ENCODE results near the gene THRB. TPM values are rescaled to one million over a fixed set of nuclear protein-coding genes. Genes with fewer than 3 reads are reported as not detected.

The THRB gene
- polyA plus RNA-seq, 1 of the 3 experiments (the other 2 are of a cell fraction), result 0.02 TPM

DNA sequence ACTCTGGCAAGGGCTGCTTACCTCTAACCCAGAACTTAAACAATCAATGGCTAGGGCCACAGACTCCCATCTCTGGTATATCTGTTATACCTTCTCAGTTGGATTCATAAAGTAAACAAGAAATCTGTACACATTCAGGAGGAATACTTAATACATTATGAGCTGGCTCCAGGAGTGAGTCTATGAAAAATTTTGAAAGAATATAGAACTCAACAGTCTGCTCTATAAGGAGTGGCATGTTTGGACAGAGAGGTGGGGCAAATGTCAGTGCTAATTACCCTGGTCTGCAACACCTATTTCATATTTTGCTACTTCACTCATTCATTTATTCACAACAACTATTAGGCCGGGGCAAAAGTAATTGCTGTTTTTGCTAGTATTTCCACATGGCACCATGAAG lies 245.1 kb downstream of the THRB start:
- no peak overlapping the region for H3K27ac ChIP-seq (ENCODE audit: low read depth in 2 of 2, low read length in 1 of 2)
- TF ChIP-seq TAF1 (IDR thresholded peaks at IDR 0.05; ENCODE audit: borderline replicate concordance, low read depth, low read length) (no peak), EZH2phosphoT487 (IDR thresholded peaks at IDR 0.05; ENCODE audit: borderline replicate concordance, low read depth) (no peak), RAD21 (IDR thresholded peaks at IDR 0.05; ENCODE audit: low read length) (no peak), NRF1 (IDR thresholded peaks at IDR 0.05; ENCODE audit: low read depth, low read length) (no peak), NFIC (IDR thresholded peaks at IDR 0.05; ENCODE audit: borderline replicate concordance) (no peak)
- TF ChIP-seq, protein P1, sequence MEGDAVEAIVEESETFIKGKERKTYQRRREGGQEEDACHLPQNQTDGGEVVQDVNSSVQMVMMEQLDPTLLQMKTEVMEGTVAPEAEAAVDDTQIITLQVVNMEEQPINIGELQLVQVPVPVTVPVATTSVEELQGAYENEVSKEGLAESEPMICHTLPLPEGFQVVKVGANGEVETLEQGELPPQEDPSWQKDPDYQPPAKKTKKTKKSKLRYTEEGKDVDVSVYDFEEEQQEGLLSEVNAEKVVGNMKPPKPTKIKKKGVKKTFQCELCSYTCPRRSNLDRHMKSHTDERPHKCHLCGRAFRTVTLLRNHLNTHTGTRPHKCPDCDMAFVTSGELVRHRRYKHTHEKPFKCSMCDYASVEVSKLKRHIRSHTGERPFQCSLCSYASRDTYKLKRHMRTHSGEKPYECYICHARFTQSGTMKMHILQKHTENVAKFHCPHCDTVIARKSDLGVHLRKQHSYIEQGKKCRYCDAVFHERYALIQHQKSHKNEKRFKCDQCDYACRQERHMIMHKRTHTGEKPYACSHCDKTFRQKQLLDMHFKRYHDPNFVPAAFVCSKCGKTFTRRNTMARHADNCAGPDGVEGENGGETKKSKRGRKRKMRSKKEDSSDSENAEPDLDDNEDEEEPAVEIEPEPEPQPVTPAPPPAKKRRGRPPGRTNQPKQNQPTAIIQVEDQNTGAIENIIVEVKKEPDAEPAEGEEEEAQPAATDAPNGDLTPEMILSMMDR (IDR thresholded peaks at IDR 0.05), result no peak
- TF ChIP-seq, protein P2, sequence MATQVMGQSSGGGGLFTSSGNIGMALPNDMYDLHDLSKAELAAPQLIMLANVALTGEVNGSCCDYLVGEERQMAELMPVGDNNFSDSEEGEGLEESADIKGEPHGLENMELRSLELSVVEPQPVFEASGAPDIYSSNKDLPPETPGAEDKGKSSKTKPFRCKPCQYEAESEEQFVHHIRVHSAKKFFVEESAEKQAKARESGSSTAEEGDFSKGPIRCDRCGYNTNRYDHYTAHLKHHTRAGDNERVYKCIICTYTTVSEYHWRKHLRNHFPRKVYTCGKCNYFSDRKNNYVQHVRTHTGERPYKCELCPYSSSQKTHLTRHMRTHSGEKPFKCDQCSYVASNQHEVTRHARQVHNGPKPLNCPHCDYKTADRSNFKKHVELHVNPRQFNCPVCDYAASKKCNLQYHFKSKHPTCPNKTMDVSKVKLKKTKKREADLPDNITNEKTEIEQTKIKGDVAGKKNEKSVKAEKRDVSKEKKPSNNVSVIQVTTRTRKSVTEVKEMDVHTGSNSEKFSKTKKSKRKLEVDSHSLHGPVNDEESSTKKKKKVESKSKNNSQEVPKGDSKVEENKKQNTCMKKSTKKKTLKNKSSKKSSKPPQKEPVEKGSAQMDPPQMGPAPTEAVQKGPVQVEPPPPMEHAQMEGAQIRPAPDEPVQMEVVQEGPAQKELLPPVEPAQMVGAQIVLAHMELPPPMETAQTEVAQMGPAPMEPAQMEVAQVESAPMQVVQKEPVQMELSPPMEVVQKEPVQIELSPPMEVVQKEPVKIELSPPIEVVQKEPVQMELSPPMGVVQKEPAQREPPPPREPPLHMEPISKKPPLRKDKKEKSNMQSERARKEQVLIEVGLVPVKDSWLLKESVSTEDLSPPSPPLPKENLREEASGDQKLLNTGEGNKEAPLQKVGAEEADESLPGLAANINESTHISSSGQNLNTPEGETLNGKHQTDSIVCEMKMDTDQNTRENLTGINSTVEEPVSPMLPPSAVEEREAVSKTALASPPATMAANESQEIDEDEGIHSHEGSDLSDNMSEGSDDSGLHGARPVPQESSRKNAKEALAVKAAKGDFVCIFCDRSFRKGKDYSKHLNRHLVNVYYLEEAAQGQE (IDR thresholded peaks at IDR 0.05; ENCODE audit: low read depth, low read length), result no peak
- peaks cover 4% of the 10 kb centered on the region; the same call in 1 of the 2 replicates for H3K27me3 ChIP-seq (ENCODE audit: insufficient read depth)
- 0 out of 4 replicates have a peak, but pooled peaks cover 0 to 4% of the 10 kb centered on the region in 2 experiments for H3K4me1 ChIP-seq (ENCODE audit: control insufficient read depth in 1 of 2, insufficient read depth in 2 of 2, low read depth in 1 of 2, low read length in 1 of 2)
- CTCF ChIA-PET, result interaction anchor here (1.8 kb wide), 1 partner anchor 12 kb away, joined by 5 read pairs; no protein-coding TSS in a partner anchor
- H3K4me3 ChIP-seq (ENCODE audit: low read depth in 2 of 2, low read length in 1 of 2), result no peak overlapping the region
- 88% methylated on average over 1 of the region's 1 CpG for WGBS (ENCODE audit: low lambda C conversion rate)
- no peaks in the 10 kb centered on the region for H4K20me1 ChIP-seq (ENCODE audit: insufficient read depth)
- no peak for DNase-seq
- H3K4me2 ChIP-seq, result no peak overlapping the region
- H3K79me2 ChIP-seq (ENCODE audit: insufficient read depth), result no peaks in the 10 kb centered on the region
- peaks cover 6% of the 10 kb centered on the region for H3F3A ChIP-seq (replicated peaks; ENCODE audit: insufficient read depth)
- H3K9ac ChIP-seq, result no peak overlapping the region
- H2AFZ ChIP-seq (ENCODE audit: low read depth), result no peak overlapping the region
- POLR2A ChIA-PET, result no interaction called here
- no peaks in the 10 kb centered on the region for H3K9me3 ChIP-seq
- no peaks in the 10 kb centered on the region for H3K9me2 ChIP-seq
- H3K36me3 ChIP-seq (replicated peaks in 1 of 2; ENCODE audit: control insufficient read depth in 1 of 2, insufficient read depth in 2 of 2, low read length in 1 of 2), result no peaks in the 10 kb centered on the region

DNA sequence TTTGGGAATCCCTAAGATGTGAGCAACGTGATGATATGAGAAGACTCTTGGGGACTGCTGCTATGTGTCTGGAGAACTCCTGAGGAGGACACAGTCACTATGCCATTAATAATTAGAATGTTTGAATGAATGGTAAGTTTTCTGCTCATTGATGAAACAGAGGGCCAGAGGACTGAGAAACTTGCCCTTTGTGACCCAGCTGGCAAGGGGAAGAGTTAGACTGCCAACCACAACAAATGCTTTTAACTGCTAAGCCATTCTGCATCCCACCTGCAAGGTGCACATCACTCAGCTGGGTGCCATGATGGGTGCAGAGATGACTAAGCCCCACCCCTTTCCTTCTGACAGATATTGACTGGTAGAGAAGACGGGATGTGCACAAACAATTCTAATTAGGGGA lies 249.6 kb downstream of the THRB start:
- POLR2A ChIA-PET, result no interaction called here
- Histone ChIP-seq H3K36me3 (replicated peaks in 1 of 2; ENCODE audit: control insufficient read depth in 1 of 2, insufficient read depth in 2 of 2, low read length in 1 of 2) (no peaks in the 10 kb centered on the region), H3K9ac (no peak overlapping the region), H3K4me3 (ENCODE audit: low read depth in 2 of 2, low read length in 1 of 2) (no peak overlapping the region), H3K27me3 (ENCODE audit: insufficient read depth) (no peaks in the 10 kb centered on the region; the same call in 1 of the 2 replicates), H3F3A (replicated peaks; ENCODE audit: insufficient read depth) (no peaks in the 10 kb centered on the region), H3K9me2 (no peaks in the 10 kb centered on the region), H3K27ac (ENCODE audit: low read depth in 2 of 2, low read length in 1 of 2) (no peak overlapping the region), H3K4me2 (no peak overlapping the region), H3K79me2 (ENCODE audit: insufficient read depth) (no peaks in the 10 kb centered on the region), H4K20me1 (ENCODE audit: insufficient read depth) (no peaks in the 10 kb centered on the region), H2AFZ (ENCODE audit: low read depth) (no peak overlapping the region), H3K4me1 (ENCODE audit: control insufficient read depth in 1 of 2, insufficient read depth in 2 of 2, low read depth in 1 of 2, low read length in 1 of 2) (peaks cover 0 to 10% of the 10 kb centered on the region in 2 experiments; a peak in 1 of 4 replicates), H3K9me3 (no peaks in the 10 kb centered on the region)
- DNase-seq, result no peak
- CTCF ChIA-PET, result interaction anchor here (1.0 to 3.1 kb wide), 4 partner anchors 19 to 439 kb away, joined by 3 to 11 read pairs (median 5); no protein-coding TSS in a partner anchor
- TF ChIP-seq GABPA (IDR thresholded peaks at IDR 0.05; ENCODE audit: low read depth) (no peak), RFX5 (IDR thresholded peaks at IDR 0.05; ENCODE audit: low read length) (no peak), EP300 (IDR thresholded peaks at IDR 0.05; ENCODE audit: borderline replicate concordance in 1 of 2, low read depth in 1 of 2, low read length in 1 of 2) (no peak), FOSL2 (IDR thresholded peaks at IDR 0.05; ENCODE audit: borderline replicate concordance, low read depth) (no peak), SIN3A (IDR thresholded peaks at IDR 0.05; ENCODE audit: borderline replicate concordance, low read depth, low read length) (no peak), NRF1 (IDR thresholded peaks at IDR 0.05; ENCODE audit: low read depth, low read length) (no peak), YY1 (IDR thresholded peaks at IDR 0.05; ENCODE audit: low read depth) (no peak), RAD21 (IDR thresholded peaks at IDR 0.05; ENCODE audit: low read length) (no peak)
- TF ChIP-seq, protein P3, sequence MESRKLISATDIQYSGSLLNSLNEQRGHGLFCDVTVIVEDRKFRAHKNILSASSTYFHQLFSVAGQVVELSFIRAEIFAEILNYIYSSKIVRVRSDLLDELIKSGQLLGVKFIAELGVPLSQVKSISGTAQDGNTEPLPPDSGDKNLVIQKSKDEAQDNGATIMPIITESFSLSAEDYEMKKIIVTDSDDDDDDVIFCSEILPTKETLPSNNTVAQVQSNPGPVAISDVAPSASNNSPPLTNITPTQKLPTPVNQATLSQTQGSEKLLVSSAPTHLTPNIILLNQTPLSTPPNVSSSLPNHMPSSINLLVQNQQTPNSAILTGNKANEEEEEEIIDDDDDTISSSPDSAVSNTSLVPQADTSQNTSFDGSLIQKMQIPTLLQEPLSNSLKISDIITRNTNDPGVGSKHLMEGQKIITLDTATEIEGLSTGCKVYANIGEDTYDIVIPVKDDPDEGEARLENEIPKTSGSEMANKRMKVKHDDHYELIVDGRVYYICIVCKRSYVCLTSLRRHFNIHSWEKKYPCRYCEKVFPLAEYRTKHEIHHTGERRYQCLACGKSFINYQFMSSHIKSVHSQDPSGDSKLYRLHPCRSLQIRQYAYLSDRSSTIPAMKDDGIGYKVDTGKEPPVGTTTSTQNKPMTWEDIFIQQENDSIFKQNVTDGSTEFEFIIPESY (IDR thresholded peaks at IDR 0.05; ENCODE audit: borderline replicate concordance, low read depth), result no peak
- TF ChIP-seq, protein P4, sequence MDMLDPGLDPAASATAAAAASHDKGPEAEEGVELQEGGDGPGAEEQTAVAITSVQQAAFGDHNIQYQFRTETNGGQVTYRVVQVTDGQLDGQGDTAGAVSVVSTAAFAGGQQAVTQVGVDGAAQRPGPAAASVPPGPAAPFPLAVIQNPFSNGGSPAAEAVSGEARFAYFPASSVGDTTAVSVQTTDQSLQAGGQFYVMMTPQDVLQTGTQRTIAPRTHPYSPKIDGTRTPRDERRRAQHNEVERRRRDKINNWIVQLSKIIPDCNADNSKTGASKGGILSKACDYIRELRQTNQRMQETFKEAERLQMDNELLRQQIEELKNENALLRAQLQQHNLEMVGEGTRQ (IDR thresholded peaks at IDR 0.05; ENCODE audit: borderline replicate concordance, low read depth, low read length), result no peak
- TF ChIP-seq, protein P5, sequence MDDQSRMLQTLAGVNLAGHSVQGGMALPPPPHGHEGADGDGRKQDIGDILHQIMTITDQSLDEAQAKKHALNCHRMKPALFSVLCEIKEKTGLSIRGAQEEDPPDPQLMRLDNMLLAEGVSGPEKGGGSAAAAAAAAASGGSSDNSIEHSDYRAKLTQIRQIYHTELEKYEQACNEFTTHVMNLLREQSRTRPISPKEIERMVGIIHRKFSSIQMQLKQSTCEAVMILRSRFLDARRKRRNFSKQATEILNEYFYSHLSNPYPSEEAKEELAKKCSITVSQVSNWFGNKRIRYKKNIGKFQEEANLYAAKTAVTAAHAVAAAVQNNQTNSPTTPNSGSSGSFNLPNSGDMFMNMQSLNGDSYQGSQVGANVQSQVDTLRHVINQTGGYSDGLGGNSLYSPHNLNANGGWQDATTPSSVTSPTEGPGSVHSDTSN (IDR thresholded peaks at IDR 0.05), result no peak
- 90% methylated on average over 2 of the region's 2 CpGs for WGBS (ENCODE audit: low lambda C conversion rate)
